ENCODE measurements around the gene CLDN7. TPM values are rescaled to one million over a fixed set of nuclear protein-coding genes. Genes with fewer than 3 reads are reported as not detected.

CLDN7 gene
- total RNA-seq, 4 donors from 2014 or later: 7.7 to 14.5 (median 11.0) TPM

GRCh38 chr17:7221278-7222092, 40.8 kb downstream of the CLDN7 start:
- Histone ChIP-seq H3K36me3 (peaks cover 45% of the 10 kb centered on the region), H3K4me1 (peaks cover 59% of the 10 kb centered on the region), H3K4me3 (no peak overlapping the region), H3K27me3 (no peaks in the 10 kb centered on the region), H3K27ac (peak overlapping the region; percentile 96), H3K9me3 (no peaks in the 10 kb centered on the region)
- 60% methylated on average over 10 of the region's 10 CpGs for WGBS
- DNase-seq (ENCODE audit: low spot score in 2 of 2): peak in 1 of 2 donors; percentile 58
- no peak for TF ChIP-seq EP300 (IDR thresholded peaks at IDR 0.05)
- no peak for TF ChIP-seq CTCF (IDR thresholded peaks at IDR 0.05)

- DNase-seq (ENCODE audit: low spot score in 2 of 2): no peak
- WGBS: 18% methylated on average over 7 of the region's 11 CpGs
- no peak for TF ChIP-seq EP300 (IDR thresholded peaks at IDR 0.05)
- peak in 1 of 2 donors; percentile 42 for TF ChIP-seq CTCF (IDR thresholded peaks at IDR 0.05)
- Histone ChIP-seq H3K4me3 (peak overlapping the region; percentile 96), H3K27ac (peak overlapping the region; percentile 96), H3K4me1 (peaks cover 67% of the 10 kb centered on the region), H3K36me3 (peaks cover 37% of the 10 kb centered on the region), H3K27me3 (no peaks in the 10 kb centered on the region), H3K9me3 (no peaks in the 10 kb centered on the region)
Measured at GRCh38 chr17:7220593-7221277, 41.5 kb downstream of the CLDN7 start.

- DNase-seq (ENCODE audit: low spot score in 2 of 2): peak; percentile 96 to 97
- H3K27ac ChIP-seq: peak within 1 kb of the TSS; percentile 96
- TF ChIP-seq POLR2A (IDR thresholded peaks at IDR 0.05): peak in 1 of 2 donors; percentile 91
- no peak for TF ChIP-seq CTCF (IDR thresholded peaks at IDR 0.05)
- no peak for TF ChIP-seq EP300 (IDR thresholded peaks at IDR 0.05)
- TF ChIP-seq POLR2AphosphoS5 (IDR thresholded peaks at IDR 0.05): peak in 1 of 3 donors; percentile 14
- H3K4me3 ChIP-seq: peak within 1 kb of the TSS; percentile 96
- H3K36me3 ChIP-seq: peaks cover 30% of the 10 kb centered on the region
- H3K9me3 ChIP-seq: no peaks in the 10 kb centered on the region
- 1% methylated on average over 12 of the region's 63 CpGs for WGBS
- H3K4me1 ChIP-seq: peaks cover 74% of the 10 kb centered on the region
- no peaks in the 10 kb centered on the region for H3K27me3 ChIP-seq
Measured at GRCh38 chr17:7219812-7220592, 42.3 kb downstream of the CLDN7 start, which contains the start of the genes ACADVL and DLG4. Gene ACADVL, plus strand, starts transcription at chr17:7219938. Its CDS starts 47 bp downstream, at chr17:7219985. Gene DLG4, minus strand, starts transcription at chr17:7219836.

GRCh38 chr17:7219229-7219811, 43.0 kb downstream of the CLDN7 start:
- Histone ChIP-seq H3K27me3 (no peaks in the 10 kb centered on the region), H3K9me3 (no peaks in the 10 kb centered on the region), H3K4me3 (peak overlapping the region; percentile 96), H3K36me3 (peaks cover 23% of the 10 kb centered on the region), H3K4me1 (peaks cover 80% of the 10 kb centered on the region), H3K27ac (peak overlapping the region; percentile 96)
- 19% methylated on average over 12 of the region's 12 CpGs for WGBS
- TF ChIP-seq EP300 (IDR thresholded peaks at IDR 0.05) (no peak), POLR2A (IDR thresholded peaks at IDR 0.05) (no peak), POLR2AphosphoS5 (IDR thresholded peaks at IDR 0.05) (no peak), CTCF (IDR thresholded peaks at IDR 0.05) (no peak)
- no peak for DNase-seq (ENCODE audit: low spot score in 2 of 2)
